Kasumi-1 (cell line): ENCODE data around the gene REELD1.

Experiments
- DNase-seq, 2 experiments: peaks; one replicate each; lab custom pipeline; 2025; lab: John Stamatoyannopoulos, UW

Gene REELD1

DNA sequence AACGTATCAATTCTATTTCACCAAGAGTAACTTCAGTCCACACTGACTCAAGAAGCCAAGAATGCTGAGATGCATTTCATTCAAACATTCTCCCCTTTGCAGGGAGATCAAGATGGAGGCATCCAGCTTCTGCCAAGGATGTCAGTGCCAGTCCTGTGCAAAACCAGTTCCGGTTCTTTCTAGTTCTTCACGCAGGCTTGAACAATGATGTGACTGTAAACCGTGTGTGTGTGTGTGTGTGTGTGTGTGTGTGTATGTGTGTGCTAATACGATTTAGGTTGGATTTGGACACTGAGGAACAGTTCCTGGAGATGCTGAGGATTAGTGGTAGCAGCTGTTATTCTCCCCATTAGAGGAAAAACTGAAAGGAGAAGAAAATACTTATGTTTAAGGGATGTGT is at the start of gene REELD1:
Gene REELD1, plus strand, starts transcription at position 301 of the 400 bp plus-strand sequence. CDS start 2,415 bp downstream, outside the sequence.
- DNase-seq, result no peak

DNA sequence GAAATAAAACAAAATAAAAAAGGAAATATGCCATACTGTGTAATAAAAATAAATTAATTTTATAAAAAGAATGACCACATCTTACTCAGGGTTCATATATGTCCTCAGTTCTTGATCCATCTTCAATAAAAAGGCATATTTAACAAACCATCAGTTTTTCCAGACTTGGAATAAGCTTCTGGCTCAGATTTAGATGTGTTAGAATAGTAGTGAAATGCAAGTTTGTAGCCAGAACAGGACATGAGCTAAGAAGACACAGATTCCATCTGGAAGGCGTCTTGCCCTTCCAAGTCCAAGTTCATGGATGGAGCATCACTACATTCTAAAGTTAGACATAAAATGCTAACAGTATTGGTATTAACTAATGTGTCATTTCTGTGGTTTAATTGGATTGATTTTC is 49.1 kb upstream of the REELD1 start:
- no peak for DNase-seq

DNA sequence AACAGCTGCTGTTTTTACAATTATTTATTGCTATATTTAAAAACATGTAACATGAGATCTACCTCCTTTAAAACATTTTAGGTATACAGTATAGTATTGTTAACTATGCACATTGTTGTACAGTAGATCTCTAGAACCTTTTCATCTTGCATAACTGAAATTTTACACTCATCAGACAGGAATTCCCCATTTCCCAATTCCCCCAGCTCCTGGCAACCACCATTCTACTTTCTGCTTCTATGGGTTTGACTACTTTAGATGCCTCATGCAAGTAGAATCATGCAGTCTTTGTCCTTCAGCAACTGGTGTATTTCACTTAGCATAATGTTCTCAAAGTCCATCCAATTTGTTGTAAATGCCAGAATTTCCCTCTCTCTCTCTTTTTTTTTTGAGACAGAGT is 48.5 kb upstream of the REELD1 start:
- no peak for DNase-seq

DNA sequence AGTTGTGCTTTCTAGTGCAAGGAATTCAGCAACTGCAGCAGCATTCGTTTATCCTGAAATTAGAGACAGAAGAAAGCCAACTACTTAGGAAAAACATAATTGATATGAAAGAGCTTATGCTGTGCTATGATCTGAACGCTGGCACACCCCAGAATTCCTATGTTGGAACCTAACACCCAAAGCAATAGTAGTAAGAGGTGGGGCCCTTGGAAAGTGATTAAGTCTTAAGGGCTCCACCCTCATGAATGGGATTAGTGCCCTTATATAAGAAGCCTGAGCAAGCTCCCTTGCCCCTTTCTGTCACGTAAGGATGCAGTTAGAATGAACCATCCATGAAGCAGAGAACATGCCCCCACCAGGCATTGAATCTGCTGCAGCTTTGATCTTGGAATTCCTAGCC is 44.2 kb upstream of the REELD1 start:
- no peak for DNase-seq

DNA sequence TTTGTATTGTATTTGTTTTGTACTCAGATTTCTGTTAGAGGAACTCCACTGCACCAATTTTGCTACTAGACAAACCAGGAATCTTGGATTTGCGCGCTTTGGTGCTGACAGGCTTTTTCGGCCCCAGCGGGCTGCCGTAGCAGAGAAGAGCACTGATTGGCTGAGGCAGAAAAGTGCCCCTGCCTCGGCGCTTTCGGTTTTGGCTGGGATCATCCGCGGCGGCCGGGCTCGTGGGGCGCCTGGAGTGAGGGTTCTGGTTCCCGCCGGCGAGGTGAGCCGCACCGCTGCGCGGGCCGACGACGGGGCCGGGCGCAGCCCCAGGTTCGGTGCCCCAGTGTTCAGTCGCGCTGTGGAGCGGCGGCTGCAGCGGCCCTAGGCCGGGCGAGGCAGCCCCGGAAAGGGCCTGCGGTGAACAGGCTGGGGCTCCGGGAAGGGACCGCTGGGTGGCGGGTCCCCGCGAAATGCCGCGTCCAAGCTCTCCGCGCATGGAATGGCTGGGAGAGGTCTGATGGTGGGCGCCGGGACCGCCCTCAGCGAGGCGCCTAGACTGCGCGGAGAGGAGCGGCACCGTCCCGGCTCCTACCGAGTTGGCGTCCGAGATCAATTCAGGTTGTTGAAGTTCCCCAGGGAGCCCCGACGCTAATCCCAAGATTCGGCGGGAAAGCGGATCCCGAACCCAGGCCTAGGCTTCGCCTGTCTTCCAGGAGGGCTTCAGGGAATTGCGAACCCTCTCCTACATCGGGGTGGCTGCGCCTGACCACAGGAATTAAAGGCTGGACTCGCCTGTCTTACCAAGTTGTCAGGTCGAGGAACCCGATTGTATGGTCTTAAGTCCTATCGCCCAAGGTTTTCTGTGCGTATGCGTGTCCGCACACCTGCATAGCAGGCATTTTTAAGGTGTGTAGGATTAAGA is 38.5 kb upstream of the REELD1 start, which contains the start of gene LSM6:
Gene LSM6, plus strand, starts transcription at position 178 of the 913 bp plus-strand sequence. CDS start 7,204 bp downstream, outside the sequence.
- peak; percentile 82 to 84 for DNase-seq

DNA sequence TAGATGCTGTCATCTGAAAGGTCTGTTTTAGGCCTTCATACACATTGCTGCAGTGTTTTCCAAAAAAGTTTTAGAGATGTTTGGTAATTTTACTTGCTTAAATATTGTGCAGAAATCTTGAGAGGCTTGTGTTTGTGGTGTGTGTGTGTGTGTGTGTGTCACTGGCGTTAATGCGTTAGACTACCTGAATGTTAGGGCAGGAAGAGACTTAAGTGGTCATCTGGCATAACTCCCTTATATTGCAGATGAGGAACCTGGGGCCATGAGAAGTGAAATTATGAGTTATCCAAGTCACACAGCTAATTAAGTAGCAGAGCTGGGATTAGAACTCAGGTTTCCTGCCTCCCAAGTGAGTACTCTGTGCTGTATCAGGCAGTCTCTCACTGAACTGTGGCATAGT is 37.4 kb upstream of the REELD1 start:
- DNase-seq, result peak in 1 of 2 experiments; percentile 7

GRCh38 chr4:146178126-146178525 is 36.2 kb upstream of the REELD1 start:
- no peak for DNase-seq

- no peak for DNase-seq
Observed at GRCh38 chr4:146179784-146180370, 34.5 kb upstream of the REELD1 start.

- DNase-seq, result no peak
Observed at GRCh38 chr4:146182443-146182842, 31.9 kb upstream of the REELD1 start.

DNA sequence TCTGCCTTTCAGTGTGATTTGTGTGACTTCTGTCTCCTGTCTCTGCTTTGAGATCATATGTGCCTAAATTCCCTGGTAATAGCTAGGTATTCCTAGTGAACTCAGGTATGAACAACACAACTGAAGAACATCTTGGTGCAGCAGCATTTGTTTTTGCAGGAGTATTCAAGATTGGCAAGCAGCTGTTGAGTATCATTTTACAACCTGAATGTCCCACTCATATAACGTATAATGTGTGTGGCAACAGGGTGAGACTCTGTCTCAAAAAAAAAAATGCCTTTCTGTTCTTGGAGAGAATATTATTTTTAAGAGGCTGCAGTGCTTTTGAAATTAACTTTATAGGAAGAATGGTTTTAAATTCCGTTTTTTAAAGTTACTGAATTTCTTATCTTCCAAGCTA is 31.1 kb upstream of the REELD1 start:
- DNase-seq, result no peak

GRCh38 chr4:146186041-146186440 is 28.3 kb upstream of the REELD1 start:
- no peak for DNase-seq

DNA sequence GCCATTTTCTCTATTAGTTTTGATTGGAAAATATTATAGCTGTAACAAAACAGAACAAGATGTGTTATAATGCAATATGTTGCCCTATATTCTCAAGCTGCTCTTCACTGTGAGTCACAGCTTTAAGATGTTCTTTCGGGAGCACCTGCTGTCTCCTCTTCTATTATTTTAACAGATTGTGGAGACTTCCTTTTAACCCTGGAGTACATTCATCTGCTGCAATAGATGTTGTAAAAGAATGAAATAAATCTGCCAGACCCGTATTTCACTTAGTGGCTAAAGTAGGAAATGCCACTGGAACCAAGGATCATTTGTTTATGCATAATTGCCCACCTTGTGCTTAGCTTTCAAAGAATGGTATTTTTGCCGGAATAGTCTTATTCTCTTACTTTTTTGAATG is 27.7 kb upstream of the REELD1 start:
- DNase-seq, result no peak

- no peak for DNase-seq
Observed at GRCh38 chr4:146190456-146190855, 23.9 kb upstream of the REELD1 start.

- no peak for DNase-seq
Observed at GRCh38 chr4:146191766-146192458, 22.4 kb upstream of the REELD1 start.

GRCh38 chr4:146193628-146194027 is 20.7 kb upstream of the REELD1 start:
- DNase-seq, result no peak

- no peak for DNase-seq
Observed at GRCh38 chr4:146194212-146194611, 20.1 kb upstream of the REELD1 start.

DNA sequence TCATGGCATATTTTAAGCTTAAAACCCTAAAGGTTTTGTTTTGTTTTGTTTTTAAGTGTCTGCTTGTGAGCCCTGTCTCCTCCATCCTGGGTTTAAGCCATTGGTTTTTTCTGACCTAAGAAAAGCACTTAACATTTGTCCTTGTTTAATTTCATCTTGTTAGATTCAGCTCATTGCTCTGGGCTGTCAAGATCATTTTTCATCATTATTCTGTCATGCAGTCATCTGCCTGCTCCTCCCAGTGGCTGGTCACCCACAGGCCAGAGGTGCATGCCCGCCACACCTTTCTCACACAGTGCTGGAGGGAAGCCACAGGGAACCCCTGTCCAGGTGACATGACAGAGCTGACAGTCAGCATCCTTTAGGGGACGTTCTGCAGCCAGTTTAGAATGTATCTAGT is 11.7 kb upstream of the REELD1 start:
- DNase-seq, result no peak

GRCh38 chr4:146207410-146207809 is 6.9 kb upstream of the REELD1 start:
- no peak for DNase-seq

DNA sequence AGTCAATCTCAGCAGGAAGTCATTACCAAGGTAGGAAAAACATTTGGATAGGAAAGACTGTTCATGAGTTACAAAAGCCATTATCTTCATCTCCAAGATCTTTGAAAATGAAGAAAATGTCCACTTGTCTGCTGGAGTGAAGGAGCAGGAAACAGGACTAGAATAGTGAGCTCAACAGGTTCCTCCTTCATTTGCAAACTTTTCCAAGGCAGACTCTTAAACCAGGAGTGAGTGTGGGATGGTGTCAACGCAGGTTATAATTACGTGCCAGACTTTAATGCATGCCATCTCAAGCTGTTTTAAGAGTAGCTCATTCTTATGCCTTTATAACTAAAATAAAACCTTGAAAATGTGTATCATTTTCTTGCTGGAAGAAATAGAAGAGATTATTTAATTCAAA is 3.4 kb upstream of the REELD1 start:
- DNase-seq, result no peak

GRCh38 chr4:146211440-146211839 is 2.9 kb upstream of the REELD1 start:
- DNase-seq, result no peak

DNA sequence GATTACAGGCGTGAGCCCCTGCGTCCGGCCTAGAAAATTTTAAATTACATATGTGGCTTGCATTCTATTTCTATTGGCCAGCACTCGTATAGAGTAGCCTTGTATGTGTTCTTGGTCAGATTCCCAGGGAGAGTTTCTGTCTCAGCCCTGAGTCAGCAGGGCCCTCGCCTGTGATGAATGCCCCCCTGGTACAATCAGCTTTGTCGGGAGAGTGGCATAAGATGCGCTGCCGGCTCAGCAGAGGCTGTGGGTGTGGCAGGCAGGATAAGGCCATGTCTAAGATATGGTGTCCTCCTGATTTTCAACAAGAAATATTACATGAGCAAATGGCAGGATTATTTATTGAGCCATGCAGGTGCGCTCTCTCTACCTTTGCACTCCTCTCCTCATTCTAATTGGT is 1.6 kb upstream of the REELD1 start:
- DNase-seq, result no peak

- no peak for DNase-seq
Observed at GRCh38 chr4:146222313-146222712, 8.0 kb downstream of the REELD1 start.
